ENCODE measurements around the gene SAMD14.

GRCh38 chr17:50169881-50170459, 40.0 kb upstream of the SAMD14 start:
- TF ChIP-seq CTCF (IDR thresholded peaks at IDR 0.05; ENCODE audit: borderline replicate concordance, extremely low read depth, low read length, poor library complexity, severe bottlenecking) (no peak), EZH2 (IDR thresholded peaks at IDR 0.05; ENCODE audit: borderline replicate concordance, low read depth, low read length, severe bottlenecking) (no peak)

Data from DND-41 (cell line).